DOHH2 (cell line): ENCODE data around the gene OCA2.

Experiments
- CTCF ChIP-seq: fragments of 200-600 bp; sonication (generic); IDR thresholded peaks from one replicate; pipeline ENCODE4 v1.5.1; 2014; ENCODE audit warnings: antibody characterized with exemption, mild to moderate bottlenecking, low read depth, low read length; ENCODE audit not compliant: poor library complexity, severe bottlenecking
- EZH2phosphoT487 ChIP-seq: fragments of 200-600 bp; sonication (generic); IDR thresholded peaks from 2 replicates; pipeline ENCODE4 v1.6.1; 2017; ENCODE audit warnings: borderline replicate concordance, mild to moderate bottlenecking, antibody characterized with exemption, low read length, moderate library complexity, mixed read lengths

- TF ChIP-seq CTCF (no peak), EZH2phosphoT487 (no peak)
Observed at GRCh38 chr15:27826411-27826810, 272.7 kb downstream of the OCA2 start.
